Cortex of kidney (tissue), 1 donor: ENCODE measurements around the gene LGI4.
"Not testable (repeated sequence)": the region's sequence is repeated elsewhere in the genome, so short reads cannot be mapped to it uniquely, and the experiment has no call there.

Source experiments
- DNase-seq: peaks from one replicate; lab custom pipeline; 2025; lab: John Stamatoyannopoulos, UW

LGI4 gene

GRCh38 chr19:35160629-35161433 is 26.0 kb upstream of the LGI4 start:
- no peak for DNase-seq

- DNase-seq: no peak
Observed at GRCh38 chr19:35159606-35160005, 24.7 kb upstream of the LGI4 start.

- DNase-seq: no peak
Observed at GRCh38 chr19:35157431-35157830, 22.6 kb upstream of the LGI4 start.

- DNase-seq: no peak
Observed at GRCh38 chr19:35156673-35157014, 21.8 kb upstream of the LGI4 start.

GRCh38 chr19:35155981-35156672 is 21.3 kb upstream of the LGI4 start:
- no peak for DNase-seq

- no peak for DNase-seq
Observed at GRCh38 chr19:35155441-35155840, 20.6 kb upstream of the LGI4 start.

GRCh38 chr19:35154525-35155406 is 19.9 kb upstream of the LGI4 start, which contains the start of gene FXYD5:
FXYD5 (plus strand) TSS chr19:35154735; CDS start chr19:35155551, 816 bp downstream.
- no peak for DNase-seq

- DNase-seq: no peak
Observed at GRCh38 chr19:35153701-35154524, 19.1 kb upstream of the LGI4 start.

GRCh38 chr19:35153129-35153522 is 18.3 kb upstream of the LGI4 start:
- DNase-seq: not testable (repeated sequence)

GRCh38 chr19:35151273-35152065 is 16.6 kb upstream of the LGI4 start:
- DNase-seq: no peak

- DNase-seq: no peak
Observed at GRCh38 chr19:35150445-35150844, 15.6 kb upstream of the LGI4 start.

- no peak for DNase-seq
Observed at GRCh38 chr19:35149463-35149862, 14.6 kb upstream of the LGI4 start.

- DNase-seq: no peak
Observed at GRCh38 chr19:35146746-35147459, 12.0 kb upstream of the LGI4 start.

- DNase-seq: no peak
Observed at GRCh38 chr19:35144600-35145436, 10.0 kb upstream of the LGI4 start.

- DNase-seq: no peak
Observed at GRCh38 chr19:35144259-35144599, 9.4 kb upstream of the LGI4 start.

GRCh38 chr19:35143818-35144217 is 9.0 kb upstream of the LGI4 start:
- no peak for DNase-seq

GRCh38 chr19:35143231-35143715 is 8.4 kb upstream of the LGI4 start, which contains the start of gene FXYD7:
FXYD7 (plus strand) TSS chr19:35143255; CDS start chr19:35143334, 79 bp downstream.
- no peak for DNase-seq

GRCh38 chr19:35142606-35143230 is 7.9 kb upstream of the LGI4 start:
- no peak for DNase-seq
